ENCODE results near the gene DZIP1L. TPM values are rescaled to one million over a fixed set of nuclear protein-coding genes. Genes with fewer than 3 reads are reported as not detected.

The DZIP1L gene
- total RNA-seq, 1 experiment from 2014 or later, result 16.5 TPM

GRCh38 chr3:138049157-138049919 lies 66.1 kb downstream of the DZIP1L start:
- H3K27me3 Mint-ChIP-seq (ENCODE audit: unreplicated experiment), result no peaks in the 10 kb centered on the region
- no TSS peak for BruUV-seq (replicated peaks)
- TF ChIP-seq, protein P1, sequence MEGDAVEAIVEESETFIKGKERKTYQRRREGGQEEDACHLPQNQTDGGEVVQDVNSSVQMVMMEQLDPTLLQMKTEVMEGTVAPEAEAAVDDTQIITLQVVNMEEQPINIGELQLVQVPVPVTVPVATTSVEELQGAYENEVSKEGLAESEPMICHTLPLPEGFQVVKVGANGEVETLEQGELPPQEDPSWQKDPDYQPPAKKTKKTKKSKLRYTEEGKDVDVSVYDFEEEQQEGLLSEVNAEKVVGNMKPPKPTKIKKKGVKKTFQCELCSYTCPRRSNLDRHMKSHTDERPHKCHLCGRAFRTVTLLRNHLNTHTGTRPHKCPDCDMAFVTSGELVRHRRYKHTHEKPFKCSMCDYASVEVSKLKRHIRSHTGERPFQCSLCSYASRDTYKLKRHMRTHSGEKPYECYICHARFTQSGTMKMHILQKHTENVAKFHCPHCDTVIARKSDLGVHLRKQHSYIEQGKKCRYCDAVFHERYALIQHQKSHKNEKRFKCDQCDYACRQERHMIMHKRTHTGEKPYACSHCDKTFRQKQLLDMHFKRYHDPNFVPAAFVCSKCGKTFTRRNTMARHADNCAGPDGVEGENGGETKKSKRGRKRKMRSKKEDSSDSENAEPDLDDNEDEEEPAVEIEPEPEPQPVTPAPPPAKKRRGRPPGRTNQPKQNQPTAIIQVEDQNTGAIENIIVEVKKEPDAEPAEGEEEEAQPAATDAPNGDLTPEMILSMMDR (IDR thresholded peaks at IDR 0.05; ENCODE audit: unreplicated experiment), result peak; percentile 21
- no peaks in the 10 kb centered on the region for H3K9me3 Mint-ChIP-seq (ENCODE audit: low read depth, unreplicated experiment)
- H3K27ac Mint-ChIP-seq (ENCODE audit: unreplicated experiment), result no peak overlapping the region
- H3K4me1 Mint-ChIP-seq (ENCODE audit: low read depth, unreplicated experiment), result no peaks in the 10 kb centered on the region
- no peak overlapping the region for H3K4me3 Mint-ChIP-seq (ENCODE audit: low read depth, unreplicated experiment)
- intact Hi-C loops (cut with micrococcal nuclease; ENCODE audit: unreplicated experiment), result no loop called here
- H3K36me3 Mint-ChIP-seq (ENCODE audit: insufficient read depth, unreplicated experiment), result no peaks in the 10 kb centered on the region
- CTCF ChIA-PET, result no interaction called here
- no peak for DNase-seq

- no TSS peak for BruUV-seq (replicated peaks)
- Mint-ChIP-seq H3K27me3 (ENCODE audit: unreplicated experiment) (no peaks in the 10 kb centered on the region), H3K27ac (ENCODE audit: unreplicated experiment) (no peak overlapping the region), H3K4me1 (ENCODE audit: low read depth, unreplicated experiment) (no peaks in the 10 kb centered on the region), H3K4me3 (ENCODE audit: low read depth, unreplicated experiment) (no peak overlapping the region), H3K36me3 (ENCODE audit: insufficient read depth, unreplicated experiment) (no peaks in the 10 kb centered on the region), H3K9me3 (ENCODE audit: low read depth, unreplicated experiment) (no peaks in the 10 kb centered on the region)
- no peak for DNase-seq
- intact Hi-C loops (cut with micrococcal nuclease; ENCODE audit: unreplicated experiment), result no loop called here
- CTCF ChIA-PET, result no interaction called here
- TF ChIP-seq, protein P1 (IDR thresholded peaks at IDR 0.05; ENCODE audit: unreplicated experiment), result no peak
Measured at GRCh38 chr3:138047596-138048158, 67.7 kb downstream of the DZIP1L start.

DNA sequence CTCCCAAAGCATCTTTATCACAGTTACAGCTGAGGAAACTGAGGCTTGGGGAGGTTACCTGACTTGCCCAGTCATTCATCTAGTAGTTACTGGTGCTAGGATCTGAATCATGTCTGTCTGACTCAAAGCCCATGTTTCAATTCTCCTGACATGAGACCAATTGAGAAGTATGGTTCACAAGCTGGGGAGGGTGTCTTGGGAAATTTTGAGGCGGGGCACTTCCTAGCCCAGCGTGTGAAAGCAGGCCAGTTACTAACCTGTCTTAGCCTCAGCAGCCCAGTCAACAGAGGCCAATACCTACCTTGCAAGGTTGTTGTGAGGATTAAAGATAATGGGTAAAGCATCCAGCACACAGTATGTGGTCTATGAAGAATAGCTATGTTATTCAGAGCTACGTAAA lies 68.5 kb downstream of the DZIP1L start:
- H3K9me3 Mint-ChIP-seq (ENCODE audit: low read depth, unreplicated experiment), result no peaks in the 10 kb centered on the region
- no peaks in the 10 kb centered on the region for H3K4me1 Mint-ChIP-seq (ENCODE audit: low read depth, unreplicated experiment)
- no peak overlapping the region for H3K27ac Mint-ChIP-seq (ENCODE audit: unreplicated experiment)
- no peaks in the 10 kb centered on the region for H3K27me3 Mint-ChIP-seq (ENCODE audit: unreplicated experiment)
- no TSS peak for BruUV-seq (replicated peaks)
- DNase-seq, result no peak
- H3K36me3 Mint-ChIP-seq (ENCODE audit: insufficient read depth, unreplicated experiment), result no peaks in the 10 kb centered on the region
- no peak overlapping the region for H3K4me3 Mint-ChIP-seq (ENCODE audit: low read depth, unreplicated experiment)
- CTCF ChIA-PET, result no interaction called here
- TF ChIP-seq, protein P1 (IDR thresholded peaks at IDR 0.05; ENCODE audit: unreplicated experiment), result no peak
- intact Hi-C loops (cut with micrococcal nuclease; ENCODE audit: unreplicated experiment), result no loop called here

GRCh38 chr3:138046085-138046484 lies 69.3 kb downstream of the DZIP1L start:
- DNase-seq, result no peak
- CTCF ChIA-PET, result interaction anchor here (0.7 kb wide), 1 partner anchor 15 kb away, joined by 3 read pairs; no protein-coding TSS in a partner anchor
- no peaks in the 10 kb centered on the region for H3K4me1 Mint-ChIP-seq (ENCODE audit: low read depth, unreplicated experiment)
- H3K36me3 Mint-ChIP-seq (ENCODE audit: insufficient read depth, unreplicated experiment), result no peaks in the 10 kb centered on the region
- no peaks in the 10 kb centered on the region for H3K27me3 Mint-ChIP-seq (ENCODE audit: unreplicated experiment)
- TF ChIP-seq, protein P1 (IDR thresholded peaks at IDR 0.05; ENCODE audit: unreplicated experiment), result no peak
- no peaks in the 10 kb centered on the region for H3K9me3 Mint-ChIP-seq (ENCODE audit: low read depth, unreplicated experiment)
- H3K4me3 Mint-ChIP-seq (ENCODE audit: low read depth, unreplicated experiment), result no peak overlapping the region
- H3K27ac Mint-ChIP-seq (ENCODE audit: unreplicated experiment), result no peak overlapping the region
- intact Hi-C loops (cut with micrococcal nuclease; ENCODE audit: unreplicated experiment), result no loop called here
- no TSS peak for BruUV-seq (replicated peaks)

Measured in Calu3 (cell line).